HCT116 (cell line): ENCODE results near the gene FAM180A. TPM values are rescaled to one million over a fixed set of nuclear protein-coding genes. Genes with fewer than 3 reads are reported as not detected.

Experiments
- ATAC-seq: fragments of 200-7000 bp; cut with Tn5 transposase; 2 replicates; pipeline ENCODE4 v1.9.1; 2020; ENCODE audit warnings: mild to moderate bottlenecking, moderate library complexity
- BruUV-seq: library from RNA; stranded (reverse); fragments of 400-500 nt; replicated peaks from 2 replicates; lab custom pipeline; 2021; lab: Mats Ljungman, UMichigan
- CTCF ChIA-PET: fragments of 300-600 bp; sonication (Branson Sonifier 250); formaldehyde crosslinking; loops from one replicate; lab custom pipeline; 2021; ENCODE audit warnings: antibody characterized with exemption; lab: Charles Lee
- POLR2A ChIA-PET: fragments of 300-600, 350-600 bp; sonication (Branson Sonifier 250); formaldehyde crosslinking; loops from one replicate; lab custom pipeline; 2021; ENCODE audit warnings: antibody characterized with exemption; lab: Charles Lee
- RAD21 ChIA-PET, 2 experiments: fragments of 300-600 bp; sonication (Branson Sonifier 250); formaldehyde crosslinking; loops; one replicate each; lab custom pipeline; 2023; ENCODE audit warnings: low total read pairs in 2 of 2; ENCODE audit not compliant: uncharacterized antibody in 2 of 2, unreplicated experiment in 2 of 2, low non-redundant PET in 1 of 2; lab: Charles Lee
- DNase-seq: peaks from one replicate; pipeline ENCODE4 v3.0.0-alpha.2; 2010; ENCODE audit warnings: low read depth, low spot score
- H2AFZ ChIP-seq: fragments of 200-600 bp; shearing (Covaris generic), sonication (generic); 2 replicates; pipeline ENCODE4 v1.6.1; 2017; ENCODE audit warnings: low read depth, mixed run types, mixed read lengths, antibody characterized with exemption, low read length; ENCODE audit not compliant: poor library complexity, severe bottlenecking
- H3K27ac ChIP-seq: 2 replicates; pipeline ENCODE4 v1.5.1; 2012; ENCODE audit warnings: low read depth, low read length
- H3K27me3 ChIP-seq: fragments of 200-600 bp; sonication (generic); 2 replicates; pipeline ENCODE4 v1.6.1; 2016; ENCODE audit warnings: mixed run types, low read length, mixed read lengths; ENCODE audit not compliant: insufficient read depth
- H3K36me3 ChIP-seq, 2 experiments: fragments of 200-500 bp in 1 of 2; fragments of 200-600 bp in 1 of 2; sonication (Bioruptor generic) in 1 of 2; sonication (generic) in 1 of 2; 2 replicates each; pipeline versions ENCODE4 v1.5.1 to v1.6.1; 2014 to 2016; ENCODE audit warnings: low read length in 2 of 2, inconsistent platforms in 1 of 2, mixed read lengths in 1 of 2, mixed run types in 1 of 2; ENCODE audit not compliant: insufficient read depth in 2 of 2, control insufficient read depth in 1 of 2
- H3K4me1 ChIP-seq, 2 experiments: fragments of 200-600 bp in 1 of 2; sonication (generic) in 1 of 2; 2 replicates each; pipeline versions ENCODE4 v1.5.1 to v1.6.1; 2012 to 2017; ENCODE audit warnings: low read length in 2 of 2, inconsistent platforms in 1 of 2, mild to moderate bottlenecking in 1 of 2, mixed read lengths in 1 of 2, mixed run types in 1 of 2, moderate library complexity in 1 of 2; ENCODE audit not compliant: insufficient read depth in 2 of 2, control insufficient read depth in 1 of 2
- H3K4me2 ChIP-seq: fragments of 200-600 bp; sonication (generic); 2 replicates; pipeline ENCODE4 v1.6.1; 2017; ENCODE audit warnings: mixed run types, low read length, mixed read lengths
- H3K4me3 ChIP-seq, 2 experiments: fragments of 200-600 bp in 1 of 2; sonication (generic) in 1 of 2; replicated peaks in 1 of 2; 2 replicates each; pipeline ENCODE4 v1.5.1; 2011 to 2016; ENCODE audit warnings: low read length in 2 of 2, control low read depth in 1 of 2, low read depth in 1 of 2, mild to moderate bottlenecking in 1 of 2, mixed read lengths in 1 of 2, mixed run types in 1 of 2
- H3K79me2 ChIP-seq: fragments of 200-600 bp; sonication (generic); 2 replicates; pipeline ENCODE4 v1.6.1; 2017; ENCODE audit warnings: mild to moderate bottlenecking, mixed run types, low read length, moderate library complexity, mixed read lengths; ENCODE audit not compliant: insufficient read depth
- H3K9ac ChIP-seq: fragments of 200-600 bp; sonication (generic); 2 replicates; pipeline ENCODE4 v1.6.1; 2016; ENCODE audit warnings: low read length, mixed read lengths
- H3K9me2 ChIP-seq: fragments of 200-600 bp; sonication (generic), shearing (Covaris generic); 2 replicates; pipeline ENCODE4 v1.6.1; 2017; ENCODE audit warnings: mixed run types, mild to moderate bottlenecking, moderate library complexity; ENCODE audit not compliant: insufficient read depth
- H3K9me3 ChIP-seq, 2 experiments: fragments of 200-500 bp in 1 of 2; fragments of 200-600 bp in 1 of 2; sonication (Bioruptor generic) in 1 of 2; sonication (generic) in 1 of 2; 2 replicates each; pipeline ENCODE4 v1.6.1; 2014 to 2017; ENCODE audit warnings: low read length in 2 of 2, mixed read lengths in 2 of 2, inconsistent platforms in 1 of 2, low read depth in 1 of 2, mild to moderate bottlenecking in 1 of 2, mixed run types in 1 of 2, moderate library complexity in 1 of 2; ENCODE audit not compliant: control insufficient read depth in 1 of 2, insufficient read depth in 1 of 2
- H4K20me1 ChIP-seq: fragments of 200-600 bp; sonication (generic), shearing (Covaris generic); 2 replicates; pipeline ENCODE4 v1.6.1; 2017; ENCODE audit warnings: mixed run types, mild to moderate bottlenecking, moderate library complexity; ENCODE audit not compliant: insufficient read depth
- ATF3 ChIP-seq: IDR thresholded peaks from 2 replicates; pipeline ENCODE4 v1.6.1; 2012
- CTCF ChIP-seq, 3 experiments: fragments of 200-600 bp in 1 of 3; sonication (generic) in 1 of 3; IDR thresholded peaks in 2 of 3; conservative IDR thresholded peaks in 1 of 3; 2 replicates each; pipeline ENCODE4 v1.5.1; 2012 to 2017; ENCODE audit warnings: low read depth in 2 of 3, low read length in 2 of 3, antibody characterized with exemption in 1 of 3, borderline replicate concordance in 1 of 3, control low read depth in 1 of 3, mild to moderate bottlenecking in 1 of 3, mixed read lengths in 1 of 3, mixed run types in 1 of 3, moderate library complexity in 1 of 3; ENCODE audit not compliant: insufficient read depth in 1 of 3
- ELF1 ChIP-seq: IDR thresholded peaks from 2 replicates; pipeline ENCODE4 v1.6.1; 2012; ENCODE audit warnings: low read depth, borderline replicate concordance
- FOSL1 ChIP-seq: IDR thresholded peaks from 2 replicates; pipeline ENCODE4 v1.6.1; 2012; ENCODE audit warnings: low read depth
- SRF ChIP-seq: IDR thresholded peaks from 2 replicates; pipeline ENCODE4 v1.6.1; 2012; ENCODE audit warnings: low read depth
- TCF7L2 ChIP-seq: IDR thresholded peaks from 2 replicates; pipeline ENCODE4 v1.7.0; 2011; ENCODE audit warnings: borderline replicate concordance, inconsistent platforms; ENCODE audit not compliant: insufficient read depth, insufficient read length; ENCODE audit errors: extremely low read depth
- intact Hi-C: fragments of 100-400 bp; cut with micrococcal nuclease; formaldehyde crosslinking; loops from 2 replicates; pipeline ENCODE4 v1.10.0; 2022
- total RNA-seq: library from RNA; stranded (reverse); gene quantifications from one replicate; pipeline ENCODE4 v1.2.1, GENCODE V29; 2021; ENCODE audit not compliant: unreplicated experiment

The FAM180A gene
- total RNA-seq, 1 experiment from 2014 or later: 0.59 TPM

- intact Hi-C loops: no loop called here
- TF ChIP-seq ELF1: no peak
- RAD21 ChIA-PET: no interaction called here
- no peaks in the 10 kb centered on the region for H3K27me3 ChIP-seq
- H3K9ac ChIP-seq: no peak overlapping the region
- BruUV-seq: no TSS peak
- no peaks in the 10 kb centered on the region for H4K20me1 ChIP-seq
- no peaks in the 10 kb centered on the region for H3K9me2 ChIP-seq
- no peak overlapping the region for H3K27ac ChIP-seq
- no peak overlapping the region for H3K4me3 ChIP-seq
- CTCF ChIA-PET: no interaction called here
- peaks cover 0 to 3% of the 10 kb centered on the region in 2 experiments; a peak in 2 of 4 replicates for H3K4me1 ChIP-seq
- H3K9me3 ChIP-seq: no peaks in the 10 kb centered on the region
- H3K79me2 ChIP-seq: no peaks in the 10 kb centered on the region
- H2AFZ ChIP-seq: no peak overlapping the region
- DNase-seq (no peak), ATAC-seq (no peak)
- no peak overlapping the region for H3K4me2 ChIP-seq
- no peaks in the 10 kb centered on the region for H3K36me3 ChIP-seq
- POLR2A ChIA-PET: no interaction called here
Measured at GRCh38 chr7:135769005-135769802, 20.6 kb upstream of the FAM180A start.

GRCh38 chr7:135768467-135768866 lies 19.9 kb upstream of the FAM180A start:
- TF ChIP-seq ATF3: no peak
- TF ChIP-seq SRF: no peak
- no peak for TF ChIP-seq TCF7L2
- TF ChIP-seq ELF1: no peak
- no peak for TF ChIP-seq FOSL1
- TF ChIP-seq CTCF (IDR thresholded peaks at IDR 0.05 in 2 of 3, conservative IDR thresholded peaks at IDR 0.05 in 1 of 3; ENCODE audit: borderline replicate concordance in 1 of 3, insufficient read depth in 1 of 3, low read depth in 2 of 3, low read length in 2 of 3): no peak

More at GRCh38 chr7:135768467-135768866, 19.9 kb upstream of the FAM180A start:
- ChIA-PET CTCF (no interaction called here), POLR2A (interaction anchor here (1.3 kb wide), 1 partner anchor 22 kb away, joined by 5 read pairs; no protein-coding TSS in a partner anchor), RAD21 (no interaction called here)
- no peak overlapping the region for H3K27ac ChIP-seq
- ATAC-seq (no peak), DNase-seq (no peak)
- no peaks in the 10 kb centered on the region for H4K20me1 ChIP-seq
- no peaks in the 10 kb centered on the region for H3K4me1 ChIP-seq
- H3K9me3 ChIP-seq: no peaks in the 10 kb centered on the region
- H3K4me3 ChIP-seq: no peak overlapping the region
- BruUV-seq: no TSS peak
- no peak overlapping the region for H3K9ac ChIP-seq
- H3K9me2 ChIP-seq: no peaks in the 10 kb centered on the region
- H3K27me3 ChIP-seq: no peaks in the 10 kb centered on the region
- no peak overlapping the region for H3K4me2 ChIP-seq
- H3K79me2 ChIP-seq: no peaks in the 10 kb centered on the region
- no peak overlapping the region for H2AFZ ChIP-seq
- H3K36me3 ChIP-seq: no peaks in the 10 kb centered on the region
- intact Hi-C loops: no loop called here
